Stimulated activated CD8-positive, alpha-beta memory T cell treated with anti-CD3 and anti-CD28 coated beads, Interleukin-7, amount 100 ng/mL, for 4 hours (primary cell): ENCODE data around the gene UGT2B17.
A peak's percentile ranks its signal among the peaks of the same experiment; 100 is the strongest.
"Not testable (repeated sequence)": the region's sequence is repeated elsewhere in the genome, so short reads cannot be mapped to it uniquely, and the experiment has no call there.

Experiments used
- DNase-seq, 2 donors: peaks; one replicate each; pipeline ENCODE4 v3.0.0-alpha.2; 2020; ENCODE audit warnings: low read depth in 2 of 2

UGT2B17 gene

GRCh38 chr4:68569036-68569435, 7.1 kb downstream of the UGT2B17 start:
- not testable (repeated sequence) for DNase-seq

GRCh38 chr4:68568535-68568934, 7.6 kb downstream of the UGT2B17 start:
- not testable (repeated sequence) for DNase-seq

GRCh38 chr4:68566364-68566763, 9.8 kb downstream of the UGT2B17 start:
- DNase-seq = not testable (repeated sequence)

- DNase-seq = not testable (repeated sequence)
These were observed 11.0 kb downstream of the UGT2B17 start for GRCh38 chr4:68565082-68565481.

GRCh38 chr4:68560364-68561070, 15.6 kb downstream of the UGT2B17 start:
- not testable (repeated sequence) for DNase-seq

GRCh38 chr4:68553830-68554229, 22.3 kb downstream of the UGT2B17 start:
- DNase-seq = not testable (repeated sequence)

- DNase-seq = not testable (repeated sequence)
These were observed 23.0 kb downstream of the UGT2B17 start for GRCh38 chr4:68552818-68553811.

- not testable (repeated sequence) for DNase-seq
These were observed 33.4 kb downstream of the UGT2B17 start for GRCh38 chr4:68542742-68543141.

GRCh38 chr4:68536375-68536774, 39.7 kb downstream of the UGT2B17 start:
- no peak for DNase-seq

GRCh38 chr4:68535974-68536373, 40.1 kb downstream of the UGT2B17 start:
- DNase-seq = no peak

GRCh38 chr4:68522232-68522631, 53.9 kb downstream of the UGT2B17 start:
- DNase-seq = not testable (repeated sequence)

- no peak for DNase-seq
These were observed 55.1 kb downstream of the UGT2B17 start for GRCh38 chr4:68520985-68521384.

- DNase-seq = no peak
These were observed 57.2 kb downstream of the UGT2B17 start for GRCh38 chr4:68518889-68519288.

GRCh38 chr4:68505452-68505851, 70.7 kb downstream of the UGT2B17 start:
- not testable (repeated sequence) for DNase-seq

- DNase-seq = not testable (repeated sequence)
These were observed 71.3 kb downstream of the UGT2B17 start for GRCh38 chr4:68504836-68505235.

GRCh38 chr4:68503462-68503861, 72.7 kb downstream of the UGT2B17 start:
- not testable (repeated sequence) for DNase-seq

GRCh38 chr4:68499021-68499420, 77.1 kb downstream of the UGT2B17 start:
- no peak for DNase-seq

- DNase-seq = peak; percentile 8 to 37
These were observed 77.6 kb downstream of the UGT2B17 start for GRCh38 chr4:68498413-68499007.

- DNase-seq = no peak
These were observed 81.4 kb downstream of the UGT2B17 start for GRCh38 chr4:68494688-68495087.

GRCh38 chr4:68490826-68491457, 85.2 kb downstream of the UGT2B17 start:
- no peak for DNase-seq

GRCh38 chr4:68489338-68489737, 86.8 kb downstream of the UGT2B17 start:
- no peak for DNase-seq
